ENCODE data around the gene DIPK1A.

- TF ChIP-seq, protein P1, sequence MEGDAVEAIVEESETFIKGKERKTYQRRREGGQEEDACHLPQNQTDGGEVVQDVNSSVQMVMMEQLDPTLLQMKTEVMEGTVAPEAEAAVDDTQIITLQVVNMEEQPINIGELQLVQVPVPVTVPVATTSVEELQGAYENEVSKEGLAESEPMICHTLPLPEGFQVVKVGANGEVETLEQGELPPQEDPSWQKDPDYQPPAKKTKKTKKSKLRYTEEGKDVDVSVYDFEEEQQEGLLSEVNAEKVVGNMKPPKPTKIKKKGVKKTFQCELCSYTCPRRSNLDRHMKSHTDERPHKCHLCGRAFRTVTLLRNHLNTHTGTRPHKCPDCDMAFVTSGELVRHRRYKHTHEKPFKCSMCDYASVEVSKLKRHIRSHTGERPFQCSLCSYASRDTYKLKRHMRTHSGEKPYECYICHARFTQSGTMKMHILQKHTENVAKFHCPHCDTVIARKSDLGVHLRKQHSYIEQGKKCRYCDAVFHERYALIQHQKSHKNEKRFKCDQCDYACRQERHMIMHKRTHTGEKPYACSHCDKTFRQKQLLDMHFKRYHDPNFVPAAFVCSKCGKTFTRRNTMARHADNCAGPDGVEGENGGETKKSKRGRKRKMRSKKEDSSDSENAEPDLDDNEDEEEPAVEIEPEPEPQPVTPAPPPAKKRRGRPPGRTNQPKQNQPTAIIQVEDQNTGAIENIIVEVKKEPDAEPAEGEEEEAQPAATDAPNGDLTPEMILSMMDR (conservative IDR thresholded peaks at IDR 0.05; ENCODE audit: low read depth, low read length): no peak
- TF ChIP-seq EZH2 (IDR thresholded peaks at IDR 0.05; ENCODE audit: low read length, unreplicated experiment): no peak
Measured at GRCh38 chr1:92833840-92834239, 127.4 kb downstream of the DIPK1A start.
